DOHH2 (cell line): ENCODE results near the gene KPRP.

Experiments used
- H3F3A ChIP-seq: fragments of 200-600 bp; sonication (generic), shearing (Covaris generic); 2 replicates; pipeline ENCODE4 v1.6.0; 2016; ENCODE audit warnings: antibody characterized with exemption, mild to moderate bottlenecking; ENCODE audit not compliant: control insufficient read depth, insufficient read depth
- H3K27ac ChIP-seq: fragments of 200-600 bp; sonication (generic); 2 replicates; pipeline ENCODE4 v1.5.1; 2014; ENCODE audit warnings: low read depth, mild to moderate bottlenecking, low read length, moderate library complexity
- H3K27me3 ChIP-seq: fragments of 200-600 bp; sonication (generic); 2 replicates; pipeline ENCODE4 v1.6.1; 2014; ENCODE audit warnings: mild to moderate bottlenecking, low read length, mixed read lengths; ENCODE audit not compliant: control insufficient read depth
- H3K36me3 ChIP-seq: fragments of 200-600 bp; sonication (generic); 2 replicates; pipeline ENCODE4 v1.6.1; 2014; ENCODE audit warnings: mild to moderate bottlenecking, low read length, moderate library complexity, mixed read lengths; ENCODE audit not compliant: control insufficient read depth
- H3K4me1 ChIP-seq: fragments of 200-600 bp; sonication (generic); 2 replicates; pipeline ENCODE4 v1.6.1; 2014; ENCODE audit warnings: mild to moderate bottlenecking, low read length, mixed read lengths; ENCODE audit not compliant: control insufficient read depth
- H3K4me2 ChIP-seq: fragments of 200-600 bp; sonication (generic); 2 replicates; pipeline ENCODE4 v1.6.0; 2014; ENCODE audit warnings: mild to moderate bottlenecking, low read length, moderate library complexity
- H3K4me3 ChIP-seq: fragments of 200-600 bp; sonication (generic); 2 replicates; pipeline ENCODE4 v1.5.1; 2014; ENCODE audit warnings: mild to moderate bottlenecking, low read length, mixed read lengths
- H3K79me2 ChIP-seq: fragments of 200-600 bp; sonication (generic); 2 replicates; pipeline ENCODE4 v1.6.1; 2014; ENCODE audit warnings: mild to moderate bottlenecking, low read length, mixed read lengths; ENCODE audit not compliant: control insufficient read depth
- H3K9me2 ChIP-seq: fragments of 200-600 bp; sonication (generic); replicated peaks from 2 replicates; pipeline ENCODE4 v1.6.1; 2014; ENCODE audit warnings: mild to moderate bottlenecking, low read length, mixed read lengths; ENCODE audit not compliant: control insufficient read depth
- H3K9me3 ChIP-seq: fragments of 200-600 bp; sonication (generic); 2 replicates; pipeline ENCODE4 v1.6.1; 2014; ENCODE audit warnings: antibody characterized with exemption, low read length, mixed read lengths; ENCODE audit not compliant: control insufficient read depth, insufficient read depth
- H4K20me1 ChIP-seq: fragments of 200-600 bp; sonication (generic); 2 replicates; pipeline ENCODE4 v1.6.0; 2014; ENCODE audit warnings: low read depth, mild to moderate bottlenecking, antibody characterized with exemption, low read length, moderate library complexity; ENCODE audit not compliant: control insufficient read depth, insufficient read depth
- EZH2phosphoT487 ChIP-seq: fragments of 200-600 bp; sonication (generic); IDR thresholded peaks from 2 replicates; pipeline ENCODE4 v1.6.1; 2017; ENCODE audit warnings: borderline replicate concordance, mild to moderate bottlenecking, antibody characterized with exemption, low read length, moderate library complexity, mixed read lengths
- TF ChIP-seq, protein P1 (sequence below): fragments of 200-600 bp; sonication (generic); IDR thresholded peaks from one replicate; pipeline ENCODE4 v1.5.1; 2014; ENCODE audit warnings: antibody characterized with exemption, mild to moderate bottlenecking, low read depth, low read length; ENCODE audit not compliant: poor library complexity, severe bottlenecking

Gene KPRP

DNA sequence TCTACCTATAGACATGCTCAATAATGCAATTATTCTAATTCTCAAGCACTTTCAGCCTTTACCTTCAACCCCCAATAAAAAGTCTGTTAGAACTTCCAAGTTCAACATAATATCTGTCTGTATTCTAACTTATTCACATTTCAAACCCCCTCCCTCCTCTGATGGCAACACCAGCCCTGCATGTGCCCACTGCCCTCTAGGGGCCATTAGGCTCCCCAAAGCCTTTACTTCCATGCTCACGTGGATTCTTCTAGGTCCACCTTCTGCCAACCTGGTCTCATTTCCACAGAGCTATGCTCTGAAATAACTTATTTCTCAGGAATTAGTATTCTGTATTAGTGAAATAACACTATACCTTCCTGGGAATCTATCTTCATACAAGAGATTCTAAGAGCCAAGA, 22.2 kb upstream of the KPRP start:
- Histone ChIP-seq H4K20me1 (no peaks in the 10 kb centered on the region), H3K9me3 (no peaks in the 10 kb centered on the region), H3K27ac (no peak overlapping the region), H3K36me3 (no peaks in the 10 kb centered on the region), H3K79me2 (no peaks in the 10 kb centered on the region), H3K9me2 (no peaks in the 10 kb centered on the region), H3K4me3 (no peak overlapping the region), H3F3A (no peaks in the 10 kb centered on the region), H3K4me1 (no peaks in the 10 kb centered on the region), H3K27me3 (no peaks in the 10 kb centered on the region), H3K4me2 (no peak overlapping the region)
- TF ChIP-seq EZH2phosphoT487, result no peak
- TF ChIP-seq, protein P1, sequence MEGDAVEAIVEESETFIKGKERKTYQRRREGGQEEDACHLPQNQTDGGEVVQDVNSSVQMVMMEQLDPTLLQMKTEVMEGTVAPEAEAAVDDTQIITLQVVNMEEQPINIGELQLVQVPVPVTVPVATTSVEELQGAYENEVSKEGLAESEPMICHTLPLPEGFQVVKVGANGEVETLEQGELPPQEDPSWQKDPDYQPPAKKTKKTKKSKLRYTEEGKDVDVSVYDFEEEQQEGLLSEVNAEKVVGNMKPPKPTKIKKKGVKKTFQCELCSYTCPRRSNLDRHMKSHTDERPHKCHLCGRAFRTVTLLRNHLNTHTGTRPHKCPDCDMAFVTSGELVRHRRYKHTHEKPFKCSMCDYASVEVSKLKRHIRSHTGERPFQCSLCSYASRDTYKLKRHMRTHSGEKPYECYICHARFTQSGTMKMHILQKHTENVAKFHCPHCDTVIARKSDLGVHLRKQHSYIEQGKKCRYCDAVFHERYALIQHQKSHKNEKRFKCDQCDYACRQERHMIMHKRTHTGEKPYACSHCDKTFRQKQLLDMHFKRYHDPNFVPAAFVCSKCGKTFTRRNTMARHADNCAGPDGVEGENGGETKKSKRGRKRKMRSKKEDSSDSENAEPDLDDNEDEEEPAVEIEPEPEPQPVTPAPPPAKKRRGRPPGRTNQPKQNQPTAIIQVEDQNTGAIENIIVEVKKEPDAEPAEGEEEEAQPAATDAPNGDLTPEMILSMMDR, result peak; percentile 47

DNA sequence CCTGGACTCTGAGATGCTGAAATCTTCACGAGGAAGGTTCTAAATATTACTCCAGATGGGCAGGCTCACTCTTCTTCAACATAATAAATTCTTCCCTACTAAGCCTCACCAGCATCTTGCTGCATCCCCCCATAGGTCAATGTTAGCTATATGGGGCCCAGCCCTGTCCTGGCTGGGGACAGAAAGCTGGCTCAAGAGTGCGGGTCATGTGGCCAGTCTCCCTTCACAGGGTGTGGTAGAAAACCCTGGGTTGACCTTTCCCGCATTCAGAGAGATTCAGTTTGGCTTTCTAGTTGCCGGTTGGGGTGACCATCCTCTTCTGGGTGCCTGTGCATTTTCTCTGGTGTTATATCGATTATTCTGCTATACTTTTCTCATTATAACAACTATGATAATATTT, 19.8 kb upstream of the KPRP start:
- H3K27ac ChIP-seq, result no peak overlapping the region
- H4K20me1 ChIP-seq, result no peaks in the 10 kb centered on the region
- TF ChIP-seq, protein P1, result no peak
- no peak for TF ChIP-seq EZH2phosphoT487
- no peaks in the 10 kb centered on the region for H3K9me2 ChIP-seq
- H3K4me1 ChIP-seq, result no peaks in the 10 kb centered on the region
- no peaks in the 10 kb centered on the region for H3K79me2 ChIP-seq
- H3K4me3 ChIP-seq, result no peak overlapping the region
- H3K36me3 ChIP-seq, result no peaks in the 10 kb centered on the region
- no peaks in the 10 kb centered on the region for H3K27me3 ChIP-seq
- H3K9me3 ChIP-seq, result no peaks in the 10 kb centered on the region
- H3K4me2 ChIP-seq, result no peak overlapping the region
- H3F3A ChIP-seq, result no peaks in the 10 kb centered on the region

DNA sequence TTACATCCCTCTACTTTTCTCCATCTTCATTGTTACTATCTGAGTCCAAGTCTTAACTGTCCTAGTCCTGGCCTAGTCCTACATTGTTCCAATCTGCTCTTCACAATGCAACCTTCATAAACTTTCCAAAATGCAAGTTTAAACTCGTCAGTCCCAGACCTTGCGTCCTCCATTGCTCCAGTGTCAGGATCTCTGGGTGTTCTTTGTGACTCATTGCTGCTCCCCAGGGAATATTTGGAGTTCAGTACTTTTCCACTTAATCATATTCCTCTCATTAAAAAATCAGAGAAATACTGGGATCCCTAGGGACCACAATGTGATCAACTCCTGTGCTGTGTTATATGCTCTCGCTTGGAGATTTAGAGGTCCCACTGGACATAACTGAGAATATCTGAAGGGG, 18.0 kb upstream of the KPRP start:
- H4K20me1 ChIP-seq, result no peaks in the 10 kb centered on the region
- no peak overlapping the region for H3K27ac ChIP-seq
- no peak overlapping the region for H3K4me3 ChIP-seq
- no peak for TF ChIP-seq EZH2phosphoT487
- TF ChIP-seq, protein P1, result no peak
- H3K79me2 ChIP-seq, result no peaks in the 10 kb centered on the region
- no peak overlapping the region for H3K4me2 ChIP-seq
- H3K36me3 ChIP-seq, result no peaks in the 10 kb centered on the region
- H3K27me3 ChIP-seq, result no peaks in the 10 kb centered on the region
- H3F3A ChIP-seq, result no peaks in the 10 kb centered on the region
- no peaks in the 10 kb centered on the region for H3K4me1 ChIP-seq
- H3K9me2 ChIP-seq, result no peaks in the 10 kb centered on the region
- H3K9me3 ChIP-seq, result no peaks in the 10 kb centered on the region

DNA sequence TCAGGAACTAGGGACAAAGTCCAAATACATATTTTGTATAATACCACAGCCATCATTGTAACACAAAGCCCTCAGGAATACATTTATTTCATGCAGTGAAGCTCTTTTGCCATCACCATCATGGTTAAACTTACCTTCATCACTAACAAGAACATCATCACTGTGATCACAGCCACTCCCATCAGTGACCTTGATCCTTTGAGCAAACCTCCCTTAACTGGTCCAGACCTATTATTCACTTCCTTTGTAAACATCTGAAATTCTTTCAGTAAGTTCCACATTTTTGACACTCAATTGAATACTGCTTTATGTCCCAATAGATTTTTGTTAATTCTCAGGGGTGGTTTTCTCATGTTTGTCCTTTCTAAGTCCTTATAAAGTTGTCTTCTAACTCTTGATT, 16.2 kb upstream of the KPRP start:
- H3K79me2 ChIP-seq, result no peaks in the 10 kb centered on the region
- H3K27ac ChIP-seq, result no peak overlapping the region
- no peaks in the 10 kb centered on the region for H3K36me3 ChIP-seq
- no peaks in the 10 kb centered on the region for H3K9me3 ChIP-seq
- H3F3A ChIP-seq, result no peaks in the 10 kb centered on the region
- H3K9me2 ChIP-seq, result no peaks in the 10 kb centered on the region
- H3K27me3 ChIP-seq, result no peaks in the 10 kb centered on the region
- no peaks in the 10 kb centered on the region for H4K20me1 ChIP-seq
- H3K4me3 ChIP-seq, result no peak overlapping the region
- no peaks in the 10 kb centered on the region for H3K4me1 ChIP-seq
- no peak overlapping the region for H3K4me2 ChIP-seq
- TF ChIP-seq EZH2phosphoT487, result no peak
- TF ChIP-seq, protein P1, result no peak
